HG02870 (cell line): ENCODE results near the gene CACNB4.

Source experiments
- ATAC-seq: cut with Tn5 transposase; IDR thresholded peaks from one replicate; pipeline ENCODE4 v1.9.1; 2021; ENCODE audit warnings: mild to moderate bottlenecking, moderate library complexity; ENCODE audit not compliant: unreplicated experiment

CACNB4 gene

DNA sequence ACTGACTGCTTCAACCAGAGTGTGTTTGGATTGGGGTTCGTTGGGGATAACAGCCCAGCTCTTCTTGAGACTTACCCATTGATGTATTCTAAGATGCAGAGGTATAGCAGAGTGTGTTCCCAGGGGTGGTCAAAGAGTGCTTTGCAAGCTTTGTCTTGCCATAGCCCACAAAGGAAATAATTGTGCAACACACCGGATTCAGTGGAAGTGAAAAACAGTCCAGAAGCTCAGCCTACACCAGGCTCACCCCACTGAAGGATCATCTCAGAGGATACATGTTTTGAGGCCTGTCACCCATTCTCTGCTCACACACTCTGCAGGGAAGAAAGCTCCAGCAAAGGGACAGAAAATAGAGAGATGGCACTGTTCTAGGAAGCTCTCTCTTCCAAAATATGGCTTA lies 9.6 kb downstream of the CACNB4 start:
- no peak for ATAC-seq

GRCh38 chr2:152088006-152088405 lies 10.8 kb downstream of the CACNB4 start:
- ATAC-seq = no peak

DNA sequence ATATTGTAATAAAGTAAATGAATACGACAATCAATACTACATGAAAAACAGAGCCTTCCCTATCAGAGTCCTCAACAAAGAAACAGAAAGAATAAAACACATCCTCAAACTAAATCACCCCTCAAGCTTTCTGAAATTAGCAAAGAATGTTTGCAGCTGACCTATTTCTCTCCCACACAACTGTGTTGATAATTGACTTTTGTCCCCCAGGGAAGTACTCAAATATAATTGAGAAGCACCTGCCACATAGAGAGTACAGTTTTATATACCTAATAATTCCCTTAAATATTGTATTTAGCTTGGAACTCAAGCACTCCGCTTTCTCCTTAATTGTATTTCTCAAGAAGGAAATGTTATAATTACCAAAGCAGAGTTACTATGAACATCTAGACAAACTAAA lies 12.6 kb downstream of the CACNB4 start:
- ATAC-seq = no peak

DNA sequence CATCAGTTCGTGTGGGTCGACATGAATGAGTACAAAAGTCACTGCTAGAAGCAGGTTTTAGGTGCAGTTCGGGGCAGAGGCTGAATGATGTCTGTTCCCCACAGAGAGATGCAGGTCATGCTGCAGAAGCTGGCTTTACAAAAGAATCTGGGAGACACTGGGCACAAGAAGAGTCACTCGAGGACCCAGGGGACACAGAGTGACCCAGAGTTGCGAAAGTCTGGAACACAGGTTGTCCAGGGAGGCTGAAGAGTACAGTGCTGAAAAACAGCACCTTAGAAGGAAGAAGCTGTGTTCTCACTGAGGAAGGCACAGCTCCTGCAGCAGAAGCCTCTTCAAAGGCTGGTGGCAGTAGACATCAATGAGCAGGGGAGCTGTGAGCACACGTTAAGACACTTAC lies 14.8 kb downstream of the CACNB4 start:
- no peak for ATAC-seq

DNA sequence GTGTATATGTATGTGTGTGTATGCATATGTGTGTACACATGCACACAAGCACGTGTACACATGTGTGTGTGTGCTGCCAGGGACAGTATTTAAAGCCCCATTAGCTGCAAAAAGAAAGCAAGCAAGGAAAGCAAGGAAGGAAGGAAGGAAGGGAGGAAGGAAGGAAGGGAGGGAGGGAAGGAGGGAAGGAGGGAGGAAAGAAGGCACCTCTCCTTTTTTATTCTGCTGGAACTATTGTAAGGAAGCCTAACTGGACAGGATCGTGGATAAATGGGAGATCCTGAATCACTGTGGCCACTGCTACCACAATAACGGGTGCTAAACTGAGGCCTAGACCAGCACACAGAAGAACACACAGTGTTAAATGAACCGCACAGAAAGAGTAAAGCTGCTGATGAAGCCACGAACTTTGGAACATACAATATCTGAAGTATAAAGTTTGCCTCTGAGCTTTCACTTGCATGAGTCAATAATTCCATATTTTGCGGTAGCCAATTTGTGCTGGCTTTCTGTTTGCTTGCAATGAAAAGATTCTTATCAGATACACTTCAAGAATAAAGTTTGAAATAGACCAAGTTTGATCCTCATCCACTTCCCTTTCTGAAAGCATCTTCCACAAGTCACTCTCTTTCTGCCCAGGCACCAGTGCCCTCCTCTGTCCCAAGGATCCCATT lies 15.5 kb downstream of the CACNB4 start:
- no peak for ATAC-seq

DNA sequence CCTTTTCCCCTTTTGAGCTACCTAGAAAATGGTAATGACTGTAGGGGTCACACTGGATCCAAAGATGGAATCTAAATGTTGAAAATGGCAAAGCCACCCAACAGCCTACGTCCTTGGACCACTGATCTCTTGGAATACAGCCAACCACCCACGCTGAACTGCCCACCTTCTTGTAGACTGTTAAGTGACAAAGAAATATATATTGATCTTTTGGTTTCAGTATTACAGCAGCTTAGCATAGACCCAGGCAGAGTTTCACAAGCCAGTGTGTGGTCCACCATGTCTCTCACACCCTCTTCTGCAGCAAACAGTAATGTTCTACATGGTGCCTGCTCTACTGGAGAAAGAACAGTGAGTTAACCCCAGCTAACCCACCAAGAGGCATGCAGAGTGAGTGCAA lies 20.2 kb downstream of the CACNB4 start:
- peak; percentile 64 for ATAC-seq

GRCh38 chr2:152078023-152078422 lies 20.8 kb downstream of the CACNB4 start:
- ATAC-seq = no peak

DNA sequence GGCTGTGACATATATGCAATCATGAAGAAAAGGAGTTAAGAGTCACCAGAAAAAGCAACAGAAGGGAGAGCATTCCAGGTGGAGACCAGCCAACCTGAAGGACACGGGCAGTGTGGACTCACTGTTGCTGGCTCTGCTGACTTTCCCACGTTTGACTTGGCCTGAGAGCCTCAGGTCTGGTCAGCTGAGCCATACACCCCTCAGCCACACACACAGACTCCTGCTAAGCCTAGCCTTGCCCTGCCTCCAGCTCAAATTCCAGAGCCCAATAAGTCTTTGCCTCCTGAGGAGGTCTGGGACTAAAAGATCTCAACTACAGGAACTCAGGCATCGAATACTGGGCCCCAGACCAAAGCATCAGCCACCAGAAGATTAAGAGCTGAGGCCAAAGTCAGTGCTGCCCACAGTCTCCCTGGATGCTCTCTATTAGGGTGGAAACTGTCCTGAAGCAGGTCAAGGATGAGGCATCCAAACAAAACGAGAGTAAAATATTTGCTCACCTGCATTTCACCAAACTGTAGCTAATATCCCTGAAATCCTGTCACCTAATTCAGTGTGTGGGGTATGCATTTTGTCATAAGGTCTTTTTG lies 23.3 kb downstream of the CACNB4 start:
- no peak for ATAC-seq

GRCh38 chr2:152072011-152072410 lies 26.8 kb downstream of the CACNB4 start:
- ATAC-seq = no peak

GRCh38 chr2:152071518-152071917 lies 27.3 kb downstream of the CACNB4 start:
- no peak for ATAC-seq

GRCh38 chr2:152071092-152071491 lies 27.8 kb downstream of the CACNB4 start:
- ATAC-seq = peak; percentile 83

GRCh38 chr2:152068226-152068625 lies 30.6 kb downstream of the CACNB4 start:
- ATAC-seq = no peak

DNA sequence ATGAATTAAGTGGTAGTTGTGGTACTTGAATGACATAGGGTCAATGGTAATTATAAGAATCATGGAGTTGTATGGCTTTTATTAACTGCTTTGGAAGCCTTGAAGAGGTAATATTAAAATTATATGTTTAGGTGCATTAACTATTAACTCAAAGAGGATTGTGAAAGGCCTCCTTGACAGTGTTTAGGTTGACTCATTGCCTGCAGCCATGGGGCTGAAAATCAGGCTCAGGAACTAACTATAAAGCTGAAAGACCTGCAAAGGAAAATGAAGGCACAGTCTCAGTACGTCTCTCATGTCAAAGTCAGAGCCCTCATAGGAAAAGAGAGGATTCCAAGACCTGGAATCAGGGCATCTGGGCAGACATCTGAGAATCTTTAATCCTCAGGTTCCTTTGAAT lies 31.0 kb downstream of the CACNB4 start:
- no peak for ATAC-seq

GRCh38 chr2:152065945-152066344 lies 32.9 kb downstream of the CACNB4 start:
- no peak for ATAC-seq

DNA sequence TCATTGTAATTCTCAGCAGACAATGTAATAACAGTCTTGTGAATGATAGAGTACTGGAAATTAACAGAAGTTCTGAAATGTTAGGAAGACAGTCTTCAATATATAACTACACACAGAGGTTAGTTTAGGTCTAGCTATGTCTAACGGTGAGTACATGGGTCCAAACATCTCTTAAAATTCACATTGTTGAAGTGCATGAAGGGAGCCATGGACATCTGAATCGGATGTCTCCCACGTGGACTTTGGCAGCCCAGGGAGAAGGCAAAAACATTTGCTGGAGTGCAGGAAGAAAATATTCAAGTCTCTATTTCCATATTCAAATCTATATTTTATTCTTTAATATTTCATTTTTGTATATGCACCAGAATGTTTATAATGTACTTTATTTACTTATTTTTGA lies 34.8 kb downstream of the CACNB4 start:
- ATAC-seq = no peak

DNA sequence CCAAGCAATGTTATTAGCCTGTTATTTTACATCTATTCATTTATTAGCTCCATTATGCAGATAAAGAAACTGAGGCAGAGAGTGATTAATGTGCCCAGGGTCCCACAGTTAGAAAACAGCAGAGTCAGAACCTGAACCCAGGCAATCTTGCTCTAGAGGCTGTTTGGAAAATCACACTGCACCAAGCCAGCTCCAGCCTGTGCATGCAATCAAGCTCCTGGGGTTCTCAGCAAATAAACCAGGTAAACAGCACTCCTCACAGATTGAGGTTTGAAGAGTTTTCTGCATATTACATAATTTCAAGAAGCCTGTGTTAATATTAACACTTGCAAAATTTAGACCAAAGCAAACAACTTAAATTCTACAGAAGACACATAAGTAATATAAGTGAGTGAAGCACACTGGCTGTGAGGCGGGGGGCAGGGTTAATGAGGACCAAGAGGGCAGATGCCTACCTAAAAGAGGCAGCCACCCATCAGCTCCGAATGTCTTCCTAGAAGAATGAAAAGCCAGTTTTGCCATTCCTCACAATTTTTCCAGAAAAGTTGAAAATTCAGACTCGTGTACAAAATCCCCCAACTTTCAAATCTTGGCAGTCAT lies 35.4 kb downstream of the CACNB4 start:
- ATAC-seq = no peak

- peak; percentile 78 for ATAC-seq
Observed at GRCh38 chr2:152062125-152063091, 36.4 kb downstream of the CACNB4 start.

GRCh38 chr2:152061383-152061782 lies 37.5 kb downstream of the CACNB4 start:
- ATAC-seq = peak; percentile 32

- no peak for ATAC-seq
Observed at GRCh38 chr2:152058655-152059054, 40.2 kb downstream of the CACNB4 start.

DNA sequence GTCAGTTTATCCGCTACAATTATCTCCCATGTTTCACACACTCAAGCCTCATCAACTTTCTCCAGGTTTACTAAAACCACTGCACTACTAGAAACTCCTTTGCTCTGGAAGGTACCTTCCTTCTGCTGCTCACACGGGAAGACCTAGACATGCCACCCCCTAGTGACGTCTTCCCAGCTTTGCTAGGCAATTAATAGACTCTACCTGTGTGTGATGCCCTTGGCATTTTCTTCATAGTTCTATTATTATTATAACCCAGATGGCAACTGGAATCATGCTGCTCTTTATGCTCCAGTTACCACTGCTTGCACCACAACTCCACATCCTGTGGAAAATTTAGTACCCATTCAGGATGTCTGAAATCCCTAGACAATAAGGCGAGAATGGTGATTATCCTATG lies 42.4 kb downstream of the CACNB4 start:
- ATAC-seq = no peak

- peak; percentile 49 for ATAC-seq
Observed at GRCh38 chr2:152055366-152056108, 43.3 kb downstream of the CACNB4 start.
